MM.1S (cell line): ENCODE measurements around the gene DHPS.

Experiments used
- DNase-seq: peaks from one replicate; pipeline ENCODE4 v3.0.0-alpha.2; 2015
- H2AFZ ChIP-seq: fragments of 300-600 bp; sonication (generic); 2 replicates; pipeline ENCODE4 v1.6.0; 2016; ENCODE audit warnings: antibody characterized with exemption, low read length
- H3F3A ChIP-seq: fragments of 300-600 bp; sonication (generic); 2 replicates; pipeline ENCODE4 v1.6.1; 2016; ENCODE audit warnings: mild to moderate bottlenecking, antibody characterized with exemption, low read length, moderate library complexity, mixed read lengths; ENCODE audit not compliant: insufficient read depth
- H3K27ac ChIP-seq: fragments of 300-600 bp; sonication (generic); 2 replicates; pipeline ENCODE4 v1.5.1; 2016; ENCODE audit warnings: mild to moderate bottlenecking, low read length
- H3K27me3 ChIP-seq: fragments of 300-600 bp; sonication (generic); replicated peaks from 2 replicates; pipeline ENCODE4 v1.6.0; 2016; ENCODE audit warnings: low read length; ENCODE audit not compliant: insufficient read depth
- H3K36me3 ChIP-seq: fragments of 300-600 bp; sonication (generic); replicated peaks from 2 replicates; pipeline ENCODE4 v1.6.1; 2016; ENCODE audit warnings: mild to moderate bottlenecking, low read length, mixed read lengths; ENCODE audit not compliant: insufficient read depth
- H3K4me1 ChIP-seq: fragments of 300-600 bp; sonication (generic); 2 replicates; pipeline ENCODE4 v1.6.1; 2016; ENCODE audit warnings: low read length, mixed read lengths
- H3K4me2 ChIP-seq: fragments of 300-600 bp; sonication (generic); 2 replicates; pipeline ENCODE4 v1.6.0; 2016; ENCODE audit warnings: low read depth, low read length
- H3K4me3 ChIP-seq: fragments of 300-600 bp; sonication (generic); 2 replicates; pipeline ENCODE4 v1.5.1; 2016; ENCODE audit warnings: low read length, mixed read lengths
- H3K79me2 ChIP-seq: fragments of 300-600 bp; sonication (generic); 2 replicates; pipeline ENCODE4 v1.6.1; 2016; ENCODE audit warnings: mixed run types, low read length, mixed read lengths
- H3K9ac ChIP-seq: fragments of 300-600 bp; sonication (generic); 2 replicates; pipeline ENCODE4 v1.6.1; 2016; ENCODE audit warnings: low read length, mixed read lengths
- H3K9me2 ChIP-seq: fragments of 300-600 bp; sonication (generic); replicated peaks from 2 replicates; pipeline ENCODE4 v1.6.1; 2016; ENCODE audit warnings: mild to moderate bottlenecking, low read length, mixed read lengths; ENCODE audit not compliant: insufficient read depth
- H3K9me3 ChIP-seq: fragments of 300-600 bp; sonication (generic); replicated peaks from 2 replicates; pipeline ENCODE4 v1.6.1; 2016; ENCODE audit warnings: mild to moderate bottlenecking, low read length, mixed read lengths; ENCODE audit not compliant: insufficient read depth
- H4K20me1 ChIP-seq: fragments of 300-600 bp; sonication (generic); 2 replicates; pipeline ENCODE4 v1.6.1; 2016; ENCODE audit warnings: mild to moderate bottlenecking, low read length, moderate library complexity, mixed read lengths; ENCODE audit not compliant: insufficient read depth
- CTCF ChIP-seq: fragments of 300-600 bp; sonication (generic); IDR thresholded peaks from 2 replicates; pipeline ENCODE4 v1.5.1; 2016; ENCODE audit warnings: antibody characterized with exemption, low read length, mixed read lengths
- EZH2 ChIP-seq: fragments of 300-600 bp; sonication (generic); optimal IDR thresholded peaks from 2 replicates; pipeline ENCODE3; 2017; ENCODE audit warnings: low read depth, mild to moderate bottlenecking, antibody characterized with exemption, low read length, mixed read lengths
- EZH2phosphoT487 ChIP-seq: fragments of 300-600 bp; sonication (generic); IDR thresholded peaks from 2 replicates; pipeline ENCODE4 v1.6.1; 2018; ENCODE audit warnings: antibody characterized with exemption, low read length

The DHPS gene

GRCh38 chr19:12692960-12693359 lies 11.3 kb upstream of the DHPS start:
- TF ChIP-seq EZH2phosphoT487, result no peak
- no peak for TF ChIP-seq EZH2
- no peak for TF ChIP-seq CTCF
- no peak overlapping the region for H2AFZ ChIP-seq
- H3K9me3 ChIP-seq, result no peaks in the 10 kb centered on the region
- no peak overlapping the region for H3K4me3 ChIP-seq
- no peaks in the 10 kb centered on the region for H3K27me3 ChIP-seq
- no peak overlapping the region for H3K27ac ChIP-seq
- no peak for DNase-seq
- H3K9me2 ChIP-seq, result no peaks in the 10 kb centered on the region
- H4K20me1 ChIP-seq, result no peaks in the 10 kb centered on the region
- peaks cover 8% of the 10 kb centered on the region; the same call in 1 of the 2 replicates for H3K4me1 ChIP-seq
- H3F3A ChIP-seq, result peaks cover 15% of the 10 kb centered on the region
- no peak overlapping the region for H3K9ac ChIP-seq
- H3K4me2 ChIP-seq, result no peak overlapping the region
- no peaks in the 10 kb centered on the region for H3K36me3 ChIP-seq
- peaks cover 7% of the 10 kb centered on the region; the same call in 1 of the 2 replicates for H3K79me2 ChIP-seq

- Histone ChIP-seq H3F3A (no peaks in the 10 kb centered on the region), H3K4me1 (no peaks in the 10 kb centered on the region)
- no peak for DNase-seq
These were observed 8.0 kb upstream of the DHPS start for GRCh38 chr19:12689581-12690216.

GRCh38 chr19:12689012-12689411 lies 7.3 kb upstream of the DHPS start:
- no peaks in the 10 kb centered on the region for H4K20me1 ChIP-seq
- H3K9me2 ChIP-seq, result no peaks in the 10 kb centered on the region
- H3K9ac ChIP-seq, result no peak overlapping the region
- H3K4me3 ChIP-seq, result no peak overlapping the region
- no peaks in the 10 kb centered on the region for H3K4me1 ChIP-seq
- no peak overlapping the region for H3K4me2 ChIP-seq
- H3K27ac ChIP-seq, result no peak overlapping the region
- H3K79me2 ChIP-seq, result no peaks in the 10 kb centered on the region
- H3K27me3 ChIP-seq, result no peaks in the 10 kb centered on the region
- H3K36me3 ChIP-seq, result no peaks in the 10 kb centered on the region
- DNase-seq, result no peak
- H3K9me3 ChIP-seq, result no peaks in the 10 kb centered on the region
- H3F3A ChIP-seq, result no peaks in the 10 kb centered on the region
- TF ChIP-seq EZH2 (no peak), EZH2phosphoT487 (no peak), CTCF (no peak)
- H2AFZ ChIP-seq, result no peak overlapping the region

More at GRCh38 chr19:12689581-12690216, 8.0 kb upstream of the DHPS start:
- Histone ChIP-seq H3K4me3 (no peak overlapping the region), H3K4me2 (no peak overlapping the region), H3K9me3 (no peaks in the 10 kb centered on the region), H2AFZ (no peak overlapping the region), H4K20me1 (no peaks in the 10 kb centered on the region), H3K79me2 (no peaks in the 10 kb centered on the region), H3K9ac (no peak overlapping the region), H3K9me2 (no peaks in the 10 kb centered on the region), H3K27me3 (no peaks in the 10 kb centered on the region), H3K36me3 (no peaks in the 10 kb centered on the region), H3K27ac (no peak overlapping the region)
- no peak for TF ChIP-seq CTCF
- TF ChIP-seq EZH2phosphoT487, result no peak
- no peak for TF ChIP-seq EZH2
